Measurements from ENCODE around the gene WDR72. TPM values are rescaled to one million over a fixed set of nuclear protein-coding genes. Genes with fewer than 3 reads are reported as not detected.

Gene WDR72
- total and polyA plus RNA-seq, 2 donors (not counting 1 experiment from before 2014, with no cell fraction given), result not detected

DNA sequence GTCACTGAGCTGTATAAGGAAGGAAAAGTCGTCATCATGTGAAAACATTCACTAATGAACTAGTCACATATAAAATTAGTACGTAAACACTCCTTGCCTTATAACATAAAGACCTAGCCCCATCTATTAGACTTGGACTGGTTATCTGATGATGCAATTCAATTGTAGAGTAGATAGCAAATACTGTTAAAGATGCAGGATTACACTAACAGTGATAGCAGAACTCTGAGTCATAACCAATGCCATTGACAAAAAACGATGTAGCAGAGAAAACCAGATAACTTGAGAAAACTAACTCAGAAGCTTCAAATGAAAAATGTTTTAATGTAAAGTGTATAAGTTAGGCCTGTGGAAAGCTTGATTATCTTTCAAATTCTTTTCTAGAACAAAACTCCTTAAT is 132.2 kb downstream of the WDR72 start:
- Mint-ChIP-seq H3K27ac (no peak overlapping the region), H3K4me1 (no peaks in the 10 kb centered on the region), H3K4me3 (no peak overlapping the region), H3K27me3 (no peaks in the 10 kb centered on the region), H3K9me3 (ENCODE audit: insufficient read depth) (peaks cover 9% of the 10 kb centered on the region)
- ChIA-PET POLR2A (no interaction called here), CTCF (no interaction called here)
- H3K4me3 ChIP-seq (ENCODE audit: control extremely low read depth in 1 of 5, extremely low read depth in 1 of 5, insufficient read depth in 1 of 5, low read depth in 2 of 5, low read length in 4 of 5), result no peak overlapping the region
- WGBS (ENCODE audit: insufficient coverage), result no CpG with 5 or more reads among the region's 3 CpGs
- no peaks in the 10 kb centered on the region for H4K20me1 ChIP-seq (ENCODE audit: control insufficient read depth, insufficient read depth, low read length, poor library complexity, severe bottlenecking)
- H3K36me3 ChIP-seq (replicated peaks in 1 of 2; ENCODE audit: control extremely low read depth in 1 of 2, control insufficient read depth in 1 of 2, extremely low read depth in 1 of 2, insufficient read depth in 2 of 2, low read length in 1 of 2), result no peaks in the 10 kb centered on the region
- H3K4me2 ChIP-seq (replicated peaks; ENCODE audit: low read depth, low read length, poor library complexity, severe bottlenecking), result no peak overlapping the region
- intact Hi-C loops (cut with micrococcal nuclease), result no loop called here
- TF ChIP-seq, protein P1, sequence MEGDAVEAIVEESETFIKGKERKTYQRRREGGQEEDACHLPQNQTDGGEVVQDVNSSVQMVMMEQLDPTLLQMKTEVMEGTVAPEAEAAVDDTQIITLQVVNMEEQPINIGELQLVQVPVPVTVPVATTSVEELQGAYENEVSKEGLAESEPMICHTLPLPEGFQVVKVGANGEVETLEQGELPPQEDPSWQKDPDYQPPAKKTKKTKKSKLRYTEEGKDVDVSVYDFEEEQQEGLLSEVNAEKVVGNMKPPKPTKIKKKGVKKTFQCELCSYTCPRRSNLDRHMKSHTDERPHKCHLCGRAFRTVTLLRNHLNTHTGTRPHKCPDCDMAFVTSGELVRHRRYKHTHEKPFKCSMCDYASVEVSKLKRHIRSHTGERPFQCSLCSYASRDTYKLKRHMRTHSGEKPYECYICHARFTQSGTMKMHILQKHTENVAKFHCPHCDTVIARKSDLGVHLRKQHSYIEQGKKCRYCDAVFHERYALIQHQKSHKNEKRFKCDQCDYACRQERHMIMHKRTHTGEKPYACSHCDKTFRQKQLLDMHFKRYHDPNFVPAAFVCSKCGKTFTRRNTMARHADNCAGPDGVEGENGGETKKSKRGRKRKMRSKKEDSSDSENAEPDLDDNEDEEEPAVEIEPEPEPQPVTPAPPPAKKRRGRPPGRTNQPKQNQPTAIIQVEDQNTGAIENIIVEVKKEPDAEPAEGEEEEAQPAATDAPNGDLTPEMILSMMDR (IDR thresholded peaks at IDR 0.05), result no peak
- no peak for TF ChIP-seq EZH2 (IDR thresholded peaks at IDR 0.05; ENCODE audit: borderline replicate concordance, insufficient read depth, low read depth, low read length, poor library complexity, severe bottlenecking)
- DNase-seq (no peak), ATAC-seq (ENCODE audit: low read depth) (no peak)
- H3K9me3 ChIP-seq (ENCODE audit: control extremely low read depth in 1 of 3, control insufficient read depth in 2 of 3, insufficient read depth in 1 of 3, low read length in 2 of 3), result peaks cover 0 to 7% (median 7%) of the 10 kb centered on the region in 3 donors
- H3K9ac ChIP-seq (ENCODE audit: low read length), result no peak overlapping the region
- H3K27ac ChIP-seq (ENCODE audit: low read length in 2 of 2), result no peak overlapping the region
- H3K79me2 ChIP-seq (ENCODE audit: control insufficient read depth, insufficient read depth, low read length), result no peaks in the 10 kb centered on the region
- H2AFZ ChIP-seq (ENCODE audit: insufficient read depth, low read depth, low read length, poor library complexity, severe bottlenecking), result no peak overlapping the region
- no peaks in the 10 kb centered on the region for H3K27me3 ChIP-seq (replicated peaks in 1 of 4; ENCODE audit: control extremely low read depth in 1 of 4, control insufficient read depth in 3 of 4, insufficient read depth in 4 of 4, low read length in 3 of 4)
- H3K4me1 ChIP-seq (ENCODE audit: control insufficient read depth in 2 of 2, insufficient read depth in 2 of 2, low read length in 2 of 2), result no peaks in the 10 kb centered on the region

DNA sequence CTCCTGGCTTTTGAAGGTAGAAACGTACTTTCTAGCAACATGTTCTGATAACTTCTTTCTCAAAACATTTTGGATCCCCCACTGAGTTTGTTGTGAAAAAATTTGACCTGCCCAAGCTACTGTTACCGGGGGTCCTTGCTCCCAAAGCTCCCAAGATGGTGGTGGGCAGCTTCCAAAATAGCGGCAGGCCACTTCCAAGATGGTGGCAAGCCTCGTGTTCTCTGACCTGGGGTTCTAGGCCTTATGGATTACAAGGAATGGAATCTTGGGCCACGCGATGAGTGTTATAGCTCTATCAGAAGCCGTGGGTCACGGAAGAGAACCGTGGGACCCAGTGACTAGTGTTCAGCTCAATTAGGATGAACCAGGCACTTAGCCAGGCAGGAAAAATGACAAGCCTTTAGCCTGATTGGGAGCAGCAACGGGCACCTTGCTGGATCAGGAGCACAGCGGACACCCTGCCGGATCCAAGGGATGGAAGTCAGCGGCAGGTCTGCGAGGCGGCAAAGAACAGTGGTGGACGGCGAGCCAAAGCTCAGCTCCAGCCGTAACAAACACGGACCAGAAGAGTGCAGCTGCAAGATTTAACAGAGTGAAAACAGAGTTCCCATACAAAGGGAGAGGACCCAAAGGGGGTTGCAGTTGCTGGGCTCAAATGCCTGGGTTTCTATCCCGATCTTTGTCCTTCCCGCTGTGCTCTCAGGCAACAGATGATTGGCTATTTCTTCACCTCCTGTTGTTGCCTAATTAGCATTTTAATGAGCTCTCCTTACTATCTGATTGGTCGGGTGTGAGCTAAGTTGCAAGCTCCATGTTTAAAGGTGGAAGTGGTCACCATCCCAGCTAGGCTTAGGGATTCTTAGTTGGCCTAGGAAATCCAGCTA is 133.3 kb downstream of the WDR72 start:
- H3K27ac ChIP-seq (ENCODE audit: low read length in 2 of 2), result no peak overlapping the region
- no peaks in the 10 kb centered on the region for H3K36me3 ChIP-seq (replicated peaks in 1 of 2; ENCODE audit: control extremely low read depth in 1 of 2, control insufficient read depth in 1 of 2, extremely low read depth in 1 of 2, insufficient read depth in 2 of 2, low read length in 1 of 2)
- Mint-ChIP-seq H3K27ac (no peak overlapping the region), H3K4me3 (no peak overlapping the region), H3K4me1 (no peaks in the 10 kb centered on the region), H3K27me3 (no peaks in the 10 kb centered on the region), H3K9me3 (ENCODE audit: insufficient read depth) (peaks cover 1% of the 10 kb centered on the region)
- H3K4me3 ChIP-seq (ENCODE audit: control extremely low read depth in 1 of 5, extremely low read depth in 1 of 5, insufficient read depth in 1 of 5, low read depth in 2 of 5, low read length in 4 of 5), result no peak overlapping the region
- no peaks in the 10 kb centered on the region for H3K79me2 ChIP-seq (ENCODE audit: control insufficient read depth, insufficient read depth, low read length)
- no peak overlapping the region for H2AFZ ChIP-seq (ENCODE audit: insufficient read depth, low read depth, low read length, poor library complexity, severe bottlenecking)
- no peaks in the 10 kb centered on the region for H4K20me1 ChIP-seq (ENCODE audit: control insufficient read depth, insufficient read depth, low read length, poor library complexity, severe bottlenecking)
- 94% methylated on average over 20 of the region's 22 CpGs for WGBS (ENCODE audit: insufficient coverage)
- H3K4me1 ChIP-seq (ENCODE audit: control insufficient read depth in 2 of 2, insufficient read depth in 2 of 2, low read length in 2 of 2), result no peaks in the 10 kb centered on the region
- ATAC-seq (ENCODE audit: low read depth), result no peak
- intact Hi-C loops (cut with micrococcal nuclease), result no loop called here
- no peaks in the 10 kb centered on the region for H3K27me3 ChIP-seq (replicated peaks in 1 of 4; ENCODE audit: control extremely low read depth in 1 of 4, control insufficient read depth in 3 of 4, insufficient read depth in 4 of 4, low read length in 3 of 4)
- CTCF ChIA-PET, result no interaction called here
- no peak overlapping the region for H3K4me2 ChIP-seq (replicated peaks; ENCODE audit: low read depth, low read length, poor library complexity, severe bottlenecking)
- H3K9me3 ChIP-seq (ENCODE audit: control extremely low read depth in 1 of 3, control insufficient read depth in 2 of 3, insufficient read depth in 1 of 3, low read length in 2 of 3), result peaks cover 0 to 2% (median 0%) of the 10 kb centered on the region in 3 donors
- H3K9ac ChIP-seq (ENCODE audit: low read length), result no peak overlapping the region
- no peak for DNase-seq
- no peak for TF ChIP-seq EZH2 (IDR thresholded peaks at IDR 0.05; ENCODE audit: borderline replicate concordance, insufficient read depth, low read depth, low read length, poor library complexity, severe bottlenecking)
- POLR2A ChIA-PET, result no interaction called here

Measured in B cell (primary cell).